ENCODE measurements around the gene MICALL2. TPM values are rescaled to one million over a fixed set of nuclear protein-coding genes. Genes with fewer than 3 reads are reported as not detected.

MICALL2 gene
- total RNA-seq, 1 experiment from 2014 or later = 15.7 TPM

DNA sequence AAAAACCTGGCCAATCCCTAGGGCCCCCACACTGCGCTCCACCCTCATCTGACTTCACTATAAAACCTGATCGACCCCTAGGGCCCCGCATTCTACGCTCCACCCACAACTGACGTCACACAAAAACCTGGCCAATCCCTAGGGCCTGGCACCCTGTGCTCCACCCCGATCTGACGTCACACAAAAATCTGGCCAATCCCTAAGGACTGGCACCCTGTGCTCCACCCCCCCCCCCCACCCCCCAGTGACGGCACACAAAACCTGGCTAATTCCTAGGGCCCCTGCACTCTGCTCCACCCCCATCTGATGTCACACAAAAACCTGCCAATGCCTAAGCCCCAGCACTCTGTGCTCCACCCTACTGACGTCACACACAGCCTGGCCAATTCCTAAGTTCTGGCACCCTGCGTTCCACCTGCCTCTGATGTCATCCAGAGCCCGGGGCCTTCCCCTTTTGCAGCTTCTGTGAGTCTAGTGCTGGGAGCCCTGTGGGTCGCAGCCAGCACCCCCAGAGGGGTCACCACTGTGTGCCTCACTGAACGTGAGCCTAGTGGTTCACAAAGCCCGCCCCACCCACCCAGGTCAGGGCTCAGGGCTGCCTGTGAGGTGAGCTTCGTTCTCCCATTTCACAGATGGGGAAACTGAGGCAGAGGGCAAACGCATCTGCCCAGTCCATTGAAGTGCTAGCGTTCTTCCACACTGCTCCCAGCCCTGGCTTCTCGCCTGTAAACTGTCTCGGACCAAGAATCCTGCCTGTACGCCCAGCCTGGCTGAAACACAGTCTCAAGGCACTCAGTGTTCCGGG, 40.6 kb downstream of the MICALL2 start:
- no peak overlapping the region for H3K4me3 Mint-ChIP-seq
- ChIA-PET POLR2A (no interaction called here), CTCF (interaction anchor here (0.9 to 2.8 kb wide), 3 partner anchors 14 to 236 kb away, joined by 3 to 15 read pairs (median 10); no protein-coding TSS in a partner anchor)
- TF ChIP-seq SP1 (CRISPR knock-in tag; conservative IDR thresholded peaks at IDR 0.05) (peak; percentile 49), NFYB (CRISPR knock-in tag; conservative IDR thresholded peaks at IDR 0.05; ENCODE audit: low read depth) (peak; percentile 75)
- TF ChIP-seq, protein P1, sequence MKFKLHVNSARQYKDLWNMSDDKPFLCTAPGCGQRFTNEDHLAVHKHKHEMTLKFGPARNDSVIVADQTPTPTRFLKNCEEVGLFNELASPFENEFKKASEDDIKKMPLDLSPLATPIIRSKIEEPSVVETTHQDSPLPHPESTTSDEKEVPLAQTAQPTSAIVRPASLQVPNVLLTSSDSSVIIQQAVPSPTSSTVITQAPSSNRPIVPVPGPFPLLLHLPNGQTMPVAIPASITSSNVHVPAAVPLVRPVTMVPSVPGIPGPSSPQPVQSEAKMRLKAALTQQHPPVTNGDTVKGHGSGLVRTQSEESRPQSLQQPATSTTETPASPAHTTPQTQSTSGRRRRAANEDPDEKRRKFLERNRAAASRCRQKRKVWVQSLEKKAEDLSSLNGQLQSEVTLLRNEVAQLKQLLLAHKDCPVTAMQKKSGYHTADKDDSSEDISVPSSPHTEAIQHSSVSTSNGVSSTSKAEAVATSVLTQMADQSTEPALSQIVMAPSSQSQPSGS (CRISPR knock-in tag; IDR thresholded peaks at IDR 0.05; ENCODE audit: borderline replicate concordance, low read depth) = no peak
- peak; percentile 74 for ATAC-seq
- H3K27me3 Mint-ChIP-seq (ENCODE audit: low read depth) = peaks cover 4% of the 10 kb centered on the region
- peak overlapping the region; percentile 41 for H3K27ac Mint-ChIP-seq
- no peaks in the 10 kb centered on the region for H3K36me3 Mint-ChIP-seq
- peaks cover 12% of the 10 kb centered on the region for H3K4me1 Mint-ChIP-seq
- H3K9me3 Mint-ChIP-seq = no peaks in the 10 kb centered on the region
- peak; percentile 79 for DNase-seq (ENCODE audit: low spot score)

DNA sequence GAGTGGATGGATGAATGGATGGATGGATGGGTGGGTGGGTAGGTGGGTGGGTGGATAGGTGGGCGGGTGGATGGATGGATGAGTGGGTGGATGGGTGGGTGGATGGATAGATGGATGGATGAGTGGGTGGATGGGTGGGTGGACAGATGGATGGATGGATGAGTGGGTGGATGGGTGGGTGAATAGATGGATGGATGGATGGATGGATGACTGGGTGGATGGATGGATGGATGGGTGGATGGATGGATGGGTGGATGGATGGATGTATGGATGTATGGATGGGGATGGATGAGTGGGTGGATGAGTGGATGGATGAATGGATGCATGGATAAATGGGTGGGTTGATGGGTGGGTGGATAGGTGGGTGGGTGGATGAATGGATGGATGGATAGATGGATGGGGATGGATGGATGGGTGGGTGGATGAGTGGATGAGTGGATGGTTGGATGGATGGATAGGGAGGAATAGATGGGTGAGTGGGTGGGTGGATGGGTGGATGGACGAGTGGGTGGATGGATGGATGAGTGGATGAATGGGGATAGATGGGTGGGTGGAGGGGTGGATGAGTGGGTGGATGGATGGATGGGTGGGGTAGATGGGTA, 43.8 kb downstream of the MICALL2 start:
- Mint-ChIP-seq H3K4me1 (peaks cover 11% of the 10 kb centered on the region), H3K4me3 (no peak overlapping the region), H3K36me3 (no peaks in the 10 kb centered on the region), H3K27me3 (ENCODE audit: low read depth) (peaks cover 21% of the 10 kb centered on the region), H3K9me3 (no peaks in the 10 kb centered on the region), H3K27ac (no peak overlapping the region)
- ChIA-PET POLR2A (no interaction called here), CTCF (no interaction called here)
- DNase-seq (ENCODE audit: low spot score) (no peak), ATAC-seq (no peak)
- TF ChIP-seq, protein P2, sequence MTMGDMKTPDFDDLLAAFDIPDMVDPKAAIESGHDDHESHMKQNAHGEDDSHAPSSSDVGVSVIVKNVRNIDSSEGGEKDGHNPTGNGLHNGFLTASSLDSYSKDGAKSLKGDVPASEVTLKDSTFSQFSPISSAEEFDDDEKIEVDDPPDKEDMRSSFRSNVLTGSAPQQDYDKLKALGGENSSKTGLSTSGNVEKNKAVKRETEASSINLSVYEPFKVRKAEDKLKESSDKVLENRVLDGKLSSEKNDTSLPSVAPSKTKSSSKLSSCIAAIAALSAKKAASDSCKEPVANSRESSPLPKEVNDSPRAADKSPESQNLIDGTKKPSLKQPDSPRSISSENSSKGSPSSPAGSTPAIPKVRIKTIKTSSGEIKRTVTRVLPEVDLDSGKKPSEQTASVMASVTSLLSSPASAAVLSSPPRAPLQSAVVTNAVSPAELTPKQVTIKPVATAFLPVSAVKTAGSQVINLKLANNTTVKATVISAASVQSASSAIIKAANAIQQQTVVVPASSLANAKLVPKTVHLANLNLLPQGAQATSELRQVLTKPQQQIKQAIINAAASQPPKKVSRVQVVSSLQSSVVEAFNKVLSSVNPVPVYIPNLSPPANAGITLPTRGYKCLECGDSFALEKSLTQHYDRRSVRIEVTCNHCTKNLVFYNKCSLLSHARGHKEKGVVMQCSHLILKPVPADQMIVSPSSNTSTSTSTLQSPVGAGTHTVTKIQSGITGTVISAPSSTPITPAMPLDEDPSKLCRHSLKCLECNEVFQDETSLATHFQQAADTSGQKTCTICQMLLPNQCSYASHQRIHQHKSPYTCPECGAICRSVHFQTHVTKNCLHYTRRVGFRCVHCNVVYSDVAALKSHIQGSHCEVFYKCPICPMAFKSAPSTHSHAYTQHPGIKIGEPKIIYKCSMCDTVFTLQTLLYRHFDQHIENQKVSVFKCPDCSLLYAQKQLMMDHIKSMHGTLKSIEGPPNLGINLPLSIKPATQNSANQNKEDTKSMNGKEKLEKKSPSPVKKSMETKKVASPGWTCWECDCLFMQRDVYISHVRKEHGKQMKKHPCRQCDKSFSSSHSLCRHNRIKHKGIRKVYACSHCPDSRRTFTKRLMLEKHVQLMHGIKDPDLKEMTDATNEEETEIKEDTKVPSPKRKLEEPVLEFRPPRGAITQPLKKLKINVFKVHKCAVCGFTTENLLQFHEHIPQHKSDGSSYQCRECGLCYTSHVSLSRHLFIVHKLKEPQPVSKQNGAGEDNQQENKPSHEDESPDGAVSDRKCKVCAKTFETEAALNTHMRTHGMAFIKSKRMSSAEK (CRISPR knock-in tag; IDR thresholded peaks at IDR 0.05; ENCODE audit: borderline replicate concordance) = no peak
- no peak for TF ChIP-seq HMGA2 (CRISPR knock-in tag; IDR thresholded peaks at IDR 0.05)
- no peak for TF ChIP-seq JUN (CRISPR knock-in tag; IDR thresholded peaks at IDR 0.05)
- TF ChIP-seq NFYB (CRISPR knock-in tag; conservative IDR thresholded peaks at IDR 0.05; ENCODE audit: low read depth) = no peak
- no peak for TF ChIP-seq SOX15 (CRISPR knock-in tag; IDR thresholded peaks at IDR 0.05)
- TF ChIP-seq TEAD1 (CRISPR knock-in tag; IDR thresholded peaks at IDR 0.05) = no peak

DNA sequence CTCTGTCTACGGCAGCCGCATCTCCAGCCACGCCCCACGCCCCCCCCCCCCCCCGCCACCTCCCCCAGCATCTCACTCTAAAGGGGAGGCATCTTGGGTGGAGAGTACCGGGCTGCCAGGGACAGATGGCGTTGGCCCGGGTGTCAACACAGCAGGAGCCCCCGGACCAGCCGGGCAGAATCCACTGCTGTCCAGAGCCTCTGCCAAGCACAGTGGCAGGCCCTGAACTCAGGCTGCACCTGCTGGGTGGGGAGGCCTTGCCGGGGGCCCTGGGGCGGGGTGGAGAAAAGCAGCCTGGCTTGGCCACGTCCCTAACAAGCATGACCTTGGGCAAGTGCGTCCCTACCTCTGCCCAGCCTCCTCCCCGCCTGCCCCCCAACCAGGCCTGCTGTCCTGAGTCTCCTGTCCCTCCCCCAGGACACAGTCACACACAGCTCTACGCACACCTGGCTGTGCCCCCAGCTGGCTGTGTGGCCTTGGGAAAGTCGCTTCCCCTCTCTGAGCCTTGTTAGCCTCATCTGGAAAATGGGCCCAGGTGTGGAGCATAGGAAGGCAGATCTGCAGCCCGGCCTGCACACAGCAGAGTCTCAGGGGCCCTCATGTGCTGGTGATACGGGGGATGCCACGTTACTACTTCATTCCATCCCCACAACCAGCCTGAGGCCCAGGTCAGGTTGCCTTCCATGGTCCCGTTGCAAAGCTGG, 45.2 kb downstream of the MICALL2 start:
- Mint-ChIP-seq H3K36me3 (no peaks in the 10 kb centered on the region), H3K9me3 (no peaks in the 10 kb centered on the region), H3K4me1 (peaks cover 11% of the 10 kb centered on the region), H3K27me3 (ENCODE audit: low read depth) (peaks cover 21% of the 10 kb centered on the region), H3K4me3 (no peak overlapping the region), H3K27ac (no peak overlapping the region)
- DNase-seq (ENCODE audit: low spot score) (no peak), ATAC-seq (no peak)
- CTCF ChIA-PET = interaction anchor here (1.2 to 2.7 kb wide), 4 partner anchors 13 to 222 kb away, joined by 3 to 15 read pairs (median 10); no protein-coding TSS in a partner anchor
- TF ChIP-seq, protein P3, sequence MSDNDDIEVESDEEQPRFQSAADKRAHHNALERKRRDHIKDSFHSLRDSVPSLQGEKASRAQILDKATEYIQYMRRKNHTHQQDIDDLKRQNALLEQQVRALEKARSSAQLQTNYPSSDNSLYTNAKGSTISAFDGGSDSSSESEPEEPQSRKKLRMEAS (CRISPR knock-in tag; IDR thresholded peaks at IDR 0.05) = no peak
- no peak for TF ChIP-seq NR1H2 (CRISPR knock-in tag; IDR thresholded peaks at IDR 0.05)
- no peak for TF ChIP-seq NFYB (CRISPR knock-in tag; conservative IDR thresholded peaks at IDR 0.05; ENCODE audit: low read depth)
- POLR2A ChIA-PET = no interaction called here
